C1 segment of cervical spinal cord (tissue), 14 donors: Measurements from ENCODE around the gene CPS1.

Experiments used
- DNase-seq, 14 donors: peaks; one replicate each; lab custom pipeline; 2025; lab: John Stamatoyannopoulos, UW

The CPS1 gene

GRCh38 chr2:210681491-210681890 lies 125.1 kb downstream of the CPS1 start:
- no peak for DNase-seq

GRCh38 chr2:210686401-210686800 lies 130.0 kb downstream of the CPS1 start:
- no peak for DNase-seq

- no peak for DNase-seq
Observed at GRCh38 chr2:210687786-210688470, 131.5 kb downstream of the CPS1 start.

DNA sequence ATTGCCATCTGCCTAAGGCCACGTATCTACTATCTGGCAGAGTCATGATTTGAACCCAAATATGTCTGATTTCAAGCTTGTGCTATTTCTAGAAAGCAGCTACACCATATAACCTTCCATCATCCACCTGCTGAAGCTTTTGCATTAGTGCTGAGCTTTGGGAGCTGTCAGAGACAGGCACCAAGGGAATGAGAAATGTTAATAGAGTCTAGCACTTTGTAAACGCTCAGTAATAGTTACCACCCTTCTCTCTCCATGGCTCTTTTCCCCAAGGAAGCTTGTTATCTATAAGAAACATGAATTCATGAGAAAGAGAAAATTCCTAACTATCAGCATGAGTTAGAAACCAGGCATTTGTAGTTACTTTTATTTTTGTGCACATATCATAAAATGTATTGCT lies 151.5 kb downstream of the CPS1 start:
- no peak for DNase-seq

DNA sequence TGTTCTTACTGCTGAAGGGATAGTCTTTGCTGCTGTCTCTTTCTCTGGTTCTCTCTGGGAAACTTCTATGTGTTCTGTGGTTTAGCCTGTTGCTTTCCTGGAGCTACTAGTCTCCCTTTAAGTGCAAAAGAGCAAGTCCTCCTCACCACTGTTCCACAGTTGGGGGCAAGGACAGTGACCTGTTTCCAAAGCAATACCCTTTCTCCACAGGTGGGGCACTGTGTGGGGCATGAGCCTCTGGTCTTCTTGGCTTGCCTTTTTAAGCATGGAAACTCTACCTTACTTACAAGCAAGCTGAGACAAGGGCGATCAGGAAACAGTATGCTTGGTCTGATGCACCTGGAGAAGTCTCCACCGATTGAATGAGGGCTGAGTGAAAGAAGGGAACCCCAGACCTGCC lies 156.7 kb downstream of the CPS1 start:
- no peak for DNase-seq

- no peak for DNase-seq
Observed at GRCh38 chr2:210715560-210716082, 159.2 kb downstream of the CPS1 start.

- no peak for DNase-seq
Observed at GRCh38 chr2:210718503-210718902, 162.1 kb downstream of the CPS1 start.

GRCh38 chr2:210722092-210722491 lies 165.7 kb downstream of the CPS1 start:
- DNase-seq: no peak

- DNase-seq: no peak
Observed at GRCh38 chr2:210727549-210727948, 171.2 kb downstream of the CPS1 start.
